Right atrium auricular region (tissue), 2 donors: Measurements from ENCODE around the gene SORBS1. TPM values are rescaled to one million over a fixed set of nuclear protein-coding genes. Genes with fewer than 3 reads are reported as not detected.

Experiments
- DNase-seq: peaks from one replicate; pipeline ENCODE4 v3.0.0-alpha.2; 2019; ENCODE audit warnings: low spot score
- H3K27ac ChIP-seq, 2 donors: fragments of 200-600 bp; sonication (generic); 1 replicate in 1 of 2; 2 replicates in 1 of 2; pipeline ENCODE4 v1.5.1; 2016 to 2019
- H3K27me3 ChIP-seq, 2 donors: fragments of 200-600 bp; sonication (generic); one replicate each; pipeline versions ENCODE4 v1.5.1 to v1.6.0; 2017 to 2019
- H3K36me3 ChIP-seq: fragments of 200-600 bp; sonication (generic); one replicate; pipeline ENCODE4 v1.5.1; 2016
- H3K4me1 ChIP-seq, 2 donors: fragments of 200-600 bp; sonication (generic); one replicate each; pipeline versions ENCODE4 v1.5.1 to v1.6.0; 2017 to 2019
- H3K4me3 ChIP-seq, 2 donors: fragments of 200-600 bp; sonication (generic); 1 replicate in 1 of 2; 2 replicates in 1 of 2; pipeline ENCODE4 v1.5.1; 2017 to 2019; ENCODE audit warnings: mild to moderate bottlenecking in 1 of 2, moderate library complexity in 1 of 2
- H3K9me3 ChIP-seq, 2 donors: fragments of 200-600 bp; sonication (generic); one replicate each; pipeline ENCODE4 v1.5.1; 2019
- total RNA-seq, 2 donors: library from RNA; depleted of rRNA; stranded (reverse); fragments of >200 nt; gene quantifications; one replicate each; pipeline ENCODE4 v1.1.0, GENCODE V29; 2016
- TF ChIP-seq, protein P1 (sequence below), 2 donors: fragments of 200-600 bp; sonication (generic); IDR thresholded peaks; one replicate each; pipeline ENCODE4 v1.5.1; 2019; ENCODE audit warnings: antibody characterized with exemption in 2 of 2

SORBS1 gene
- total RNA-seq, 2 donors from 2014 or later: 742 to 815 TPM

- Histone ChIP-seq H3K36me3 (peaks cover 67% of the 10 kb centered on the region), H3K4me3 (no peak overlapping the region), H3K4me1 (peaks cover 0 to 50% of the 10 kb centered on the region in 2 donors), H3K27ac (peak overlapping the region in 1 of 2 donors; percentile 15), H3K27me3 (no peaks in the 10 kb centered on the region), H3K9me3 (no peaks in the 10 kb centered on the region)
- TF ChIP-seq, protein P1, sequence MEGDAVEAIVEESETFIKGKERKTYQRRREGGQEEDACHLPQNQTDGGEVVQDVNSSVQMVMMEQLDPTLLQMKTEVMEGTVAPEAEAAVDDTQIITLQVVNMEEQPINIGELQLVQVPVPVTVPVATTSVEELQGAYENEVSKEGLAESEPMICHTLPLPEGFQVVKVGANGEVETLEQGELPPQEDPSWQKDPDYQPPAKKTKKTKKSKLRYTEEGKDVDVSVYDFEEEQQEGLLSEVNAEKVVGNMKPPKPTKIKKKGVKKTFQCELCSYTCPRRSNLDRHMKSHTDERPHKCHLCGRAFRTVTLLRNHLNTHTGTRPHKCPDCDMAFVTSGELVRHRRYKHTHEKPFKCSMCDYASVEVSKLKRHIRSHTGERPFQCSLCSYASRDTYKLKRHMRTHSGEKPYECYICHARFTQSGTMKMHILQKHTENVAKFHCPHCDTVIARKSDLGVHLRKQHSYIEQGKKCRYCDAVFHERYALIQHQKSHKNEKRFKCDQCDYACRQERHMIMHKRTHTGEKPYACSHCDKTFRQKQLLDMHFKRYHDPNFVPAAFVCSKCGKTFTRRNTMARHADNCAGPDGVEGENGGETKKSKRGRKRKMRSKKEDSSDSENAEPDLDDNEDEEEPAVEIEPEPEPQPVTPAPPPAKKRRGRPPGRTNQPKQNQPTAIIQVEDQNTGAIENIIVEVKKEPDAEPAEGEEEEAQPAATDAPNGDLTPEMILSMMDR (IDR thresholded peaks at IDR 0.05): no peak
- DNase-seq: no peak
Measured at GRCh38 chr10:95329296-95329695, 231.9 kb downstream of the SORBS1 start.

DNA sequence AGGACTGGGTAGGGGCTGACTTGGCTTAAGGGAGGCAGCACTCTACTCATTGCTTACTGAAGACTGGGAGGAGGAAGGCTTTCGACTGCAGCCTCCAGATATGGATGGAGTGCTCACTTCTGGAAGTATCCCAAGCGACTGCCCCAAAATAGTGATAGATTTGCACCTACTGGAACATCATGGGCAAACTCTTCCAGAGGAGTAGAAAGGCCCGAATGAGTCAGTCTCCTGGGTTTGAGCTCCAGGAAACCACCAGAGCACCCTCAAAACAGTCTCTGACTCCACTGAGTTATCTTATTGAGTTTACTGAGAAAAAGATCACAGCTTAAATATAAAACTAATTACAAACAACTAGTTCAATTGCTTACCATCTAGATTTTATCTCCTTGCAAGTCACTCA, 233.2 kb downstream of the SORBS1 start:
- Histone ChIP-seq H3K36me3 (peaks cover 69% of the 10 kb centered on the region), H3K4me1 (peaks cover 0 to 44% of the 10 kb centered on the region in 2 donors)

DNA sequence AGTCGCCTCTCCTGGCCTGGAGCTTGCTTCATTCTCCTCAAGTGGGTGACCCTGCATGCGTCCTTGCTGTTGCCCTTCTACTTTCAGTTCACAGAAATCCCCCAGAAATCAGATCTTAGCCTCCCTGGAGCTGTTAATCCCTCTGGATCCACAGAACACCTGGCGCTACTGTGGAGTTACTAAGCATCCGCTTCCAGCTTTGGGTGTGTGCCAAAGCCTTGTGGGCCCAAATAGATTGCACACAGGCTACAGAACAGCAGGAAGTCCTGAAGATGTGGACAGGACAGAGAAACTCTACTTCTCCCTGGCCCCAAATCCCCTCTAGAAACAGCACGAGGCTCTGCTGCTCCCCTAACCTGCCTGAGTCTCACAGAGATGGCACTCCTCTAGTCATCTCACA, 233.8 kb downstream of the SORBS1 start:
- peak overlapping the region; percentile 41 to 54 for H3K27ac ChIP-seq
- no peaks in the 10 kb centered on the region for H3K27me3 ChIP-seq
- TF ChIP-seq, protein P1 (IDR thresholded peaks at IDR 0.05): no peak
- no peak for DNase-seq
- H3K9me3 ChIP-seq: no peaks in the 10 kb centered on the region
- H3K36me3 ChIP-seq: peaks cover 69% of the 10 kb centered on the region
- H3K4me1 ChIP-seq: peaks cover 0 to 44% of the 10 kb centered on the region in 2 donors
- no peak overlapping the region for H3K4me3 ChIP-seq

More for the DNA sequence above, 233.2 kb downstream of the SORBS1 start:
- peak overlapping the region; percentile 41 to 54 for H3K27ac ChIP-seq
- no peaks in the 10 kb centered on the region for H3K27me3 ChIP-seq
- DNase-seq: no peak
- no peak overlapping the region for H3K4me3 ChIP-seq
- TF ChIP-seq, protein P1 (IDR thresholded peaks at IDR 0.05): no peak
- no peaks in the 10 kb centered on the region for H3K9me3 ChIP-seq

GRCh38 chr10:95326396-95326795, 234.8 kb downstream of the SORBS1 start:
- TF ChIP-seq, protein P1 (IDR thresholded peaks at IDR 0.05): no peak
- Histone ChIP-seq H3K27ac (peak overlapping the region in 1 of 2 donors; percentile 54), H3K4me1 (peaks cover 0 to 42% of the 10 kb centered on the region in 2 donors), H3K36me3 (peaks cover 70% of the 10 kb centered on the region), H3K4me3 (no peak overlapping the region), H3K9me3 (no peaks in the 10 kb centered on the region), H3K27me3 (no peaks in the 10 kb centered on the region)
- no peak for DNase-seq

GRCh38 chr10:95325863-95326262, 235.3 kb downstream of the SORBS1 start:
- no peaks in the 10 kb centered on the region for H3K9me3 ChIP-seq
- H3K36me3 ChIP-seq: peaks cover 70% of the 10 kb centered on the region
- no peak for DNase-seq
- H3K27me3 ChIP-seq: no peaks in the 10 kb centered on the region
- H3K27ac ChIP-seq: no peak overlapping the region
- TF ChIP-seq, protein P1 (IDR thresholded peaks at IDR 0.05): no peak
- peaks cover 0 to 37% of the 10 kb centered on the region in 2 donors for H3K4me1 ChIP-seq
- no peak overlapping the region for H3K4me3 ChIP-seq
